ENCODE results near the gene IBA57.

Gene IBA57

GRCh38 chr1:228165372-228166169 lies at the start of gene IBA57:
Gene IBA57 (plus strand): TSS chr1:228165804. CDS start chr1:228165817, 13 bp downstream.
- peak; percentile 99 for DNase-seq (ENCODE audit: low spot score)

- DNase-seq (ENCODE audit: low spot score): no peak
Observed at GRCh38 chr1:228117335-228117734, 48.3 kb upstream of the IBA57 start.

DNA sequence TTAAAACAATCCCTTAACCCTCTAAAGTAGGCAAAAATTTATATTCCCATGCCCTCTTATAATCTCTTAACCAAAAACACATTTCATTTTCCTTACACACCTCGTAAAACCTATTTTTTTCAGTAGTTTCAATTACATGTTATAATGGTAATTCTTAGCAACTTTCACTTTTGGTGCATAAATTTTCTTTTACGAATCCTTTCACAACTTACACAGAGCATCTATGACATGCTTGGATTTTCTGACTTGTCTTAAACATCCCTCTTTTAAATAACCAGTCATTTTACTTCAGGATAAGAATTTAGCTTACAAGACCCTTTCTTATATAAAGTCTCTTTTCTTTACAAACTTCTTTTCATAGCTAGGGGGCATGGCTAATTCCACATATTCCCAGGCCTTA lies 47.6 kb upstream of the IBA57 start:
- no peak for DNase-seq (ENCODE audit: low spot score)

- DNase-seq (ENCODE audit: low spot score): no peak
Observed at GRCh38 chr1:228120351-228120750, 45.3 kb upstream of the IBA57 start.

GRCh38 chr1:228120857-228121489 lies 44.6 kb upstream of the IBA57 start:
- no peak for DNase-seq (ENCODE audit: low spot score)

- DNase-seq (ENCODE audit: low spot score): no peak
Observed at GRCh38 chr1:228122921-228123441, 42.6 kb upstream of the IBA57 start.

- DNase-seq (ENCODE audit: low spot score): no peak
Observed at GRCh38 chr1:228123505-228123904, 42.1 kb upstream of the IBA57 start.

DNA sequence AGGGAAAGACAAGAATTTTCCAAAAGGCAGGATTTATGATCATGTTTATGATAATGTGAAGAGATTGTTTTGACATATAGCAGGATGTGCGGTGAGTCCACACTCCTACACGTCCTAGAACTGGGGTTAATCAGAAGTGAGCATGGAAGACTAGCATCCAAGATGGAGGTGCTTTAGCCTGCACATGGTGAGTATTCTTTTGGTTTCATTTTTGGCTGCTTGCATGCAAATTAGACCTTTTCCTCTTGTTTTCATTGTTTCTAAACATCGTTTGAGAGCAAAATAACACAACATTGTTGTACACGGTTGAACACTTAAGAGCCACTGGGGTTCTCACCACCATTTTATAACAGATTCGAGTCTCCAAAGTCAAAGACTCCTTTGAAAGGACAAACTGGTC lies 40.4 kb upstream of the IBA57 start:
- no peak for DNase-seq (ENCODE audit: low spot score)

GRCh38 chr1:228131766-228132165 lies 33.8 kb upstream of the IBA57 start:
- no peak for DNase-seq (ENCODE audit: low spot score)

DNA sequence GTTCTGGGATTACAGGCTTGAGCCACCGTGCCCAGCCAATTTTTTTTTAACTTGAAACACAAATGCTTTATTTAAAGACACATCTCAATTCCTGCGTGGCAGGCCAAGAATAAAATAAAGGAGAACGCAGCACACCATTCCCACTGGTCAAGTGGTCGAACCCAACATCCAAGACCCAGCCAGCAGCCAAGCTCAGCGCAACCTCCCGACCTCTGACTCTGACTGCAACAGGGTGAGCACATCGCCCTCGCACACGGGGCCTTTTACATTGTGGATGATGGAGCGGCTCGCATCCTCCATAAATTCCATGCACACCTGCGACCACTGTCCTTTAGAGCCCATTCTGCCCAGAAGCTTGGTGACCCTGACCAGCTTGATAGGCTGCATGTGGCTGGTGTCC lies 31.0 kb upstream of the IBA57 start:
- DNase-seq (ENCODE audit: low spot score): no peak

- no peak for DNase-seq (ENCODE audit: low spot score)
Observed at GRCh38 chr1:228136901-228137300, 28.7 kb upstream of the IBA57 start.

DNA sequence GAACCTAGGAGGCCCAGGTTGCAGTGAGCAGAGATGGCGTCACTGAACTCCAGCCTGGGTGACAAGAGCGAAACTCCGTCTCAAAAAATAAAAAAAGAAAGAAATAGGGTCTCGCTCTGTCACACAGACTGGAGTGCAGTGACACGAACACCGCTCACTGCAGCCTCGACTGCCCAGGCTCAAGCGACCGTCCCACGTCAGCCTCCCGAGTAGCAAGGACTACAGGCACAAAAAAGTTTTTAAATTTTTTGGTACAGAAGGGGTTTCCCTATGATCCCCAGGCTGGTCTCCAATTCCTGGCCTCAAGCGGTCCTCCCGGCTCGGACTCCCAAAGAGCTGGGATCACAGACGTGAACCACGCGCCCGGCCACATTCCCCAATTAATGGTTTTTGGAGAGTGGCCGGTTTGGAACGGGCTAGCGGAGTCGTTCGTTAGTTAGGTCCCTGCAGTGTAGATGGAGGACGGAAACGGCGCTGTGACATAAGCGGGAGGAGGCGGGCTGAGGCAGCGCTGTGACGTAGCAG lies 26.1 kb upstream of the IBA57 start:
- no peak for DNase-seq (ENCODE audit: low spot score)

DNA sequence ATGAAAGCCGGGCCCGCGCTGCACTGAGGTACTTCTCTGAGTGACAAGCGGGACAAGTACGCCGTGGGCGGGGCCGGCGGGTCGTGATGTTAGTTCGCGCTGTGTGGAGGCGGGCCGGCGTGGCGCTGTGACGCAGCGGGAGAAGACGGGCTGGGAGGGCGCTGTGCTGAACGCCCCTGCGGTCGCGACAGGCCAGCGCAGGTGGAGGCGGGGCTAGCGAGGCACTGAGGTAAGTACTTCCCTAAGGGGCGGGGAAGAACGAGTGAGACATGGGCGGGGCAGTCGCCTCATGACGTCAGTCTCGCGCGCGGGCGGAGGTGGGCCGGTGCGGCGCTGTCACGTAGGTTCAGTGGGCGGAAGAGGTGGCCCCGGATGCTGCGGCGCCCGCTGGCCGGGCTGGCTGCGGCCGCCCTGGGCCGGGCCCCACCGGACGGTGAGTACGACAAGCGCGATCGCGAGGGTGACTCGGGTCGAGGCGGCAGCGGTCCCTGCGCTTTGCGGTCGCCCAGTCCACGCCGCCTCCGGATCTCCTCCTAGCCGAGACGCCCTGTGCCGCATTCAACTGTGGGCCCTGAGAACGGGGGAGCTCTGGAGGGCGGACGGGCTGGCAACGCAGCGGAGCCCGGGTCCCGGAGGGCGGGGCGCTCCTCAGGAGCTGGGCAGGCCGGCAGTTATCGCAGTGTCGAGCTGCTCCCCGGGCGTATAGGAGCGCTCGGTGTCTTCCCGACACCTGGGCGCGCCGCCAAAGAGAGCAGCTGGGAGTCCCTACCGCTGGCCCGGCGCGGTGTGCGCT lies 25.5 kb upstream of the IBA57 start, which contains the start of gene GUK1:
Gene GUK1 (plus strand): TSS at position 349 of the 793 bp plus-strand sequence. CDS start 24 bp downstream, at position 373.
- peak; percentile 96 for DNase-seq (ENCODE audit: low spot score)

DNA sequence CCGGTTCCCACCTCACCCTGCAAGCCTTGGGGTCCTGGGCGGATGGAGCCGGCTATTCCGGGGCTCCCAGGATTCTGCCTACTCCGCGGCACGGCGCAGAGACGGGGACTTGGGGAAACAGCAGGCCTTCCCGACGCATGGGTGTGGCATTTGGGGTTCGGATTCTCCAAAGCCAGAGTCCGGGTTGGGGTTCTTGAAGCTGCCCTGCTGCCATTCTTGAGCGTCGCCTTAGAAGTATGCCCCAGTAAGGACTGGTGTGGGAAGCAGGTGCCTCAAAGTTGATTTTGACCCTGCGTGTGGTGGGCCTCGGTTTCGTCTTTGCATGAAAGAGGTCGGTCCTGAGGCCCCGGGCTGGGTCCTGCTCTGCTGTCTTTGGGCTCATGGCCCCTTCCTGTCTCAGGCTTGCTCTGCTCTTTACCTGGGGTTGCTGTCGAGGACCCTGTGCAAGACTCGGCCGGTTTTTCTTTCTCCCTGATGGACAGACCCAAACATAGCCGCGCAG lies 24.8 kb upstream of the IBA57 start:
- no peak for DNase-seq (ENCODE audit: low spot score)

DNA sequence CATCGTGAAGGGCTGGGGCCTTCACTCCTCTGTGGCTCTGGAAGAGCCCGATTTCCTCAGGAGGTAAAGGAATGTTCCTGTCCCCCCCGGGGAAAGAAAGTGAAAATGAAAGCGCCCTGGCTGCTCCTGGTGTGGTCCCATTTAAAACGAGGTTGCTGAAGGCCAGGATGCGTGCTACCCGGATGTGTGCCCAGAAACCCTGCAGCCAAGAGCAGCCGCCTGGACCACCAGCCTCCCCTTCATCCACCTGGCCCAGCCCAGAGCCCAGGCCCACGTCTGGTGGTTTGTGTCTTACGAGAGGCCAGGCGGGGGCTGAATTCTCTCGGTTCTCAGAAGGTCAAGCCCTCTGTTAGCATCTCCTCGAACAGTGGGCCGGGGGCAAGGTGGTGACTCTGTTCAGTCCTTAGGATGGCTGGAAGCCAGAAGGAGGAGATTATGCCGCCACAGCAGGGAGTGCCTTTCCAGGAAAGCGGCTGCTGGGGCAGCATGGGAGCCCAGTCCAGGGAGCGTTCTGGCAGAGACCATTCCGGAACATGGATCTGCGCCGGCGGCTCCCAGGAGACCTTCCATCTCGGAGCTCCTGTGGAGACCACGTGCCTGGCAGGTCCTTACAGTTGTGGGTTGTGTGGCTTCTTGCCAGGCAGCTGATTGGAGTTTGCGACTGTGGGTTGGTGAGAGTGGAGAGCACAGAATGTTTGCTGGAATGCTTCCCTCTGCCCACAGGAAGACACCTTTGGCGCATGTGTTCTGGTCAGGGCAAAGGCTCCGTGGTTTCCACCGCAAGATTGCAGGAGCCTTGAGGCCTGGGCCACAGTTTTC lies 24.2 kb upstream of the IBA57 start:
- peak; percentile 63 for DNase-seq (ENCODE audit: low spot score)

DNA sequence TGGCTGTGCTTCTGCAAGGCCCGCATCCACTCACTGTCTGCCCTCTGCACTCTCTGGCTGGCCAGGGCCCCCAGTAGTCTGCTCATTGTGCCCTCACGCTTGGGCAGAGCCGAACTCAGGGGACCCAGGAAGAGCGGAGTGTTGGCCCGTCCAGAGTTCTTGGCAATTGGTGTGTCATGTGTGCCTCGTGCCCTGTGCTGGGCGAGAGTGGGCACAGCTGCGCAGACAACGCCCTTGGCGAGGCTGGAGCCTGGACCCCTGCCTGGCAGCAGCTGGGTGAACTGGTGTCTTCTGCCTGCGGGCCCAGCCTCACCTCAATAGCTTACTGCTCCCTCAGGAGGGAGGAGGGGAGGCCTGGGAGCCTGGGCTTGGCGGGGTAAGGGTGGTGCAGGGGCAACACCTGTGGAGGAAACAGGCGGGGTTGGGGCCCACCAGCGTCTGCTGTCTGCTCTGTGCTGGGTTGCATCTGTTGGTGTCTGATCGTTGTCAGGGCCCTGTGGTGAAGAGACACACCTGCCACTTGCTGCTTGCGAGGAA lies 23.4 kb upstream of the IBA57 start:
- DNase-seq (ENCODE audit: low spot score): no peak

DNA sequence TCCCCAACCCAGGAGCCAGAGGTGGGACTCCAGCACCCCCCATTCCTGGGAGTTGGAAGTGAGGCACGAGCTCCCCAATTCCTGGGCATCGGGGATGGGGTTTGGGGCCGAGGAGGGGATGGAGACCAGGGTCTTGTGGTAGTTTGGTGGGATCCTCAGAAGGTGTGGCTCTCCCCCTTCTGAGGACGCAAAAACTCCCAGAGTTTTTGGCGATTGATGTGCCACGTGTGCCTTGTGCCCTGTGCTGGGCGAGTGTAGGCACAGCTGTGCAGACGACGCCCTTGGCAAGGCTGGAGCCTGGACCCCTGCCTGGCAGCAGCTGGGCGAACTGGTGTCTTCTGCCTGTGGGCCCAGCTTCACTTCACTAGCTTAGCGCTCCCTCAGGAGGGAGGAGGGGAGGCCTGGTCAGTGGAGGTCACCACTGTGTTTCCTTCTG lies 22.9 kb upstream of the IBA57 start:
- no peak for DNase-seq (ENCODE audit: low spot score)

- no peak for DNase-seq (ENCODE audit: low spot score)
Observed at GRCh38 chr1:228143480-228144192, 22.0 kb upstream of the IBA57 start.

- no peak for DNase-seq (ENCODE audit: low spot score)
Observed at GRCh38 chr1:228144193-228144992, 21.2 kb upstream of the IBA57 start.
